Astrocyte of the cerebellum (primary cell): ENCODE measurements around the gene HOXA13.

Experiments used
- DNase-seq: peaks from one replicate; pipeline ENCODE4 v3.0.0-alpha.2; 2011; ENCODE audit warnings: low read depth
- H3K4me3 ChIP-seq: 2 replicates; pipeline ENCODE4 v1.5.1; 2011; ENCODE audit warnings: mild to moderate bottlenecking, low read depth, low read length, moderate library complexity
- in situ Hi-C: cut with HindIII; loops from 2 replicates; pipeline ENCODE4 v1.10.0; 2017; ENCODE audit warnings: low sequenced_read_pairs
- TF ChIP-seq, protein P1 (sequence below): IDR thresholded peaks from 2 replicates; pipeline ENCODE4 v1.5.1; 2012; ENCODE audit warnings: low read length, low read depth, moderate library complexity, mild to moderate bottlenecking; ENCODE audit errors: missing control alignments

The HOXA13 gene

DNA sequence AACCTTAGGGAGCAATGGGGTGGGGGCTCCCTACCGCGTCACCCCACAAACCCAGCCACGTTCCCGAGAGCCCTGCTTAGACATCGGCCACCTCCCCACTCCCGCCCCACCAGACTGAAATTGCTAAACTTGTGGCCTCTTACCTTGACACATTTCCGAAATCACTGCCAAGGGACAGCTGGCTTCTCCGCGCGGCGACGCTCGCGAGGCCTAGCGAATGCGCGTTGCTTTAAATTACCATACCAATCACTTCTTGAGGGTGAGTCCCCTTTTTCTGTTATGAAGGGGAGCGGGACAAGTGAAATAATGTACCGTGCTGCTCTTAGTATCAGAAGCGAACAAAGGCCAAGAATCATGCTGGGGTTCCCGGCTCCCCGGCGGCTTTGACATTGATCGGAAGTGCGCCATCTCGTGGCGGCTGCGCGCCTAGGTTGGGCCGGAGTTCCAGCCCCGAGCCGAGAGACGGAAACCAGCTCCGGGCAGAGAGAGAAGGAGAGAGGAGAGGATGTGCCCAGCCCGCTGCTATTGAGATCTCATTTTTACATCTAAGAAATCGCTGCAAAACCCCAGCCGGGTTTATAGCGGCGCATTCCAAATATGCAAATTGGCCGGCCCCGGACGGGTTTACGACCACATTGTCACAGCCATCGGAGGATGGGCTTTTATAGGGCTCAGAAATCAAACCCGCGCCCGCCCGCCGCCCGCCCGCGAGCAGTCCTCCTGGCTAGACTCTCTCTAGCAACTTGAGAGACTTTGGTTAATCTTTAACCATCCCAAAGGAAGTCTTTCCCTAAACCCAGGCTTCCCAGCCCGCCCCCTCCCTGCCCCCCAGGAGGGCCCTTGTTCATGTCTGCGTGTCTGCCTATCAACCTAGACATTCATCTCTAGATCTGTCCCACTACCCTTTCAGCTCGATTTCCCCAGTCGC lies 20.1 kb downstream of the HOXA13 start:
- in situ Hi-C loops: no loop called here
- DNase-seq: no peak
- no peak overlapping the region for H3K4me3 ChIP-seq
- TF ChIP-seq, protein P1, sequence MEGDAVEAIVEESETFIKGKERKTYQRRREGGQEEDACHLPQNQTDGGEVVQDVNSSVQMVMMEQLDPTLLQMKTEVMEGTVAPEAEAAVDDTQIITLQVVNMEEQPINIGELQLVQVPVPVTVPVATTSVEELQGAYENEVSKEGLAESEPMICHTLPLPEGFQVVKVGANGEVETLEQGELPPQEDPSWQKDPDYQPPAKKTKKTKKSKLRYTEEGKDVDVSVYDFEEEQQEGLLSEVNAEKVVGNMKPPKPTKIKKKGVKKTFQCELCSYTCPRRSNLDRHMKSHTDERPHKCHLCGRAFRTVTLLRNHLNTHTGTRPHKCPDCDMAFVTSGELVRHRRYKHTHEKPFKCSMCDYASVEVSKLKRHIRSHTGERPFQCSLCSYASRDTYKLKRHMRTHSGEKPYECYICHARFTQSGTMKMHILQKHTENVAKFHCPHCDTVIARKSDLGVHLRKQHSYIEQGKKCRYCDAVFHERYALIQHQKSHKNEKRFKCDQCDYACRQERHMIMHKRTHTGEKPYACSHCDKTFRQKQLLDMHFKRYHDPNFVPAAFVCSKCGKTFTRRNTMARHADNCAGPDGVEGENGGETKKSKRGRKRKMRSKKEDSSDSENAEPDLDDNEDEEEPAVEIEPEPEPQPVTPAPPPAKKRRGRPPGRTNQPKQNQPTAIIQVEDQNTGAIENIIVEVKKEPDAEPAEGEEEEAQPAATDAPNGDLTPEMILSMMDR: peak; percentile 69

DNA sequence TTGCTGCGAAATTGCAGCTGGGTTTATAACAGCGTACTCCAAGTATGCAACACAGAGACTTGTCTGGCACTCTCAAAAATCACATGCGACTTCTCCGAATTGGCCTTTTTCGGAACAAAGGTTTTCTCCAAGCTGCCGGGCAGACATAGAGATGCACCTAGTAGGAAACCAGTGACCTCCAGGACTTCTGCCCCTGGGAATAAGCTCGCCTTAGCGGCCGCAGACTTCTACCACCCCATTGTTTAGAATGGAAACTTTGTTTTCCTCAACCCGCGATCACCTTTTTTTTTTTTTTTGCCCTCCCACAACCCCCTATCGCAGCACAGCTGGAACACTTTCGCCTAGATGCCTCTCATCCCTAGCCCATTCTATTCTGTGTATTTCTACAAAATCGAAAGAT lies 20.9 kb downstream of the HOXA13 start:
- TF ChIP-seq, protein P1: no peak
- H3K4me3 ChIP-seq: no peak overlapping the region
- no peak for DNase-seq
- in situ Hi-C loops: no loop called here

DNA sequence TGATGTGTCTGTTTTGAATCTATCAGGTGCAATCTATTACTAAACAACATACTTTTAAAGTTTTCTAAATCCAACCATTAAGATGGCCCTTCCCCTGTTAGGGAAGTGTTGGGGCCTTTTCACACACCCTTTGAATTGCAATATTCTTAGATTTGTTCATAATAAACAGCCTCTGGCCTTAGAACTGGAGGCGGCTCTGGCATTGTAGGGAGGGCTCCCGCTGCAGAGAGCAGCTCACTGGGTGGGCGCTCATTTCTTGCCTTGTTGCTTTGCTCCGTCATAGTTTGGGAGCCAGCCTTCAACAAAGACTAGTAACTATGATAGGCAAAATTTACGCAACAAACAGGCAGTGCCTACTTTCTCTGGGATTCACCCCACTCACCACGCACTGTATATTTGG lies 21.5 kb downstream of the HOXA13 start:
- H3K4me3 ChIP-seq: no peak overlapping the region
- TF ChIP-seq, protein P1: no peak
- no peak for DNase-seq
- in situ Hi-C loops: no loop called here

DNA sequence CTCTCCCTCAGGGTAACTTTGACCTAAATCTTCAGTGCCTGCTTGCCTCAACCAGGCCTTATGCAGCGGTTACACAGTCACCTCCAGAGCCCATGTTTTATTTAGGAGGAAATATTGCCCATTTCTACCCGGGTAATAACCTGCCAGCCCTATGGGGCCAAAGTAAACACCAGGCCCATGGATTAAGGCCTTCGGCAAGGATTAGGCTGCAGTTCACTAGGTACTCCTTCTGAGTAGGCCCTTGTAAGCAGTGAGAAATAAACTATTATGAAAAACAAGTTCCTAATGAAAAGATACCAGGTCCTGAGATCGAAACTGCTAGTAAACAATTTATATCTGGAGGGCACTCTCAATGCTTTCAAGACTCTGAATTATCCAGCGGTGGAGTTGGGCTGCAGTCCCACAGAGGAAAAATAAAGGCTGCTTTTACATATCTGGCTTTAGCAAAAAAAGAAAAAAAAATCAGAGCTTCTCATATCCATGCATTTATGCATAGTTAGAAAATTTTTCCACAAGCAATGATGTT lies 22.0 kb downstream of the HOXA13 start:
- DNase-seq: no peak
- TF ChIP-seq, protein P1: no peak
- no peak overlapping the region for H3K4me3 ChIP-seq
- in situ Hi-C loops: no loop called here

GRCh38 chr7:27176962-27177794 lies 22.7 kb downstream of the HOXA13 start:
- no peak for DNase-seq
- in situ Hi-C loops: no loop called here
- H3K4me3 ChIP-seq: no peak overlapping the region
- TF ChIP-seq, protein P1: no peak

GRCh38 chr7:27176524-27176845 lies 23.4 kb downstream of the HOXA13 start:
- in situ Hi-C loops: no loop called here
- DNase-seq: no peak
- TF ChIP-seq, protein P1: no peak
- H3K4me3 ChIP-seq: no peak overlapping the region
